ENCODE data around the gene CHST9. TPM values are rescaled to one million over a fixed set of nuclear protein-coding genes. Genes with fewer than 3 reads are reported as not detected.
A peak's percentile ranks its signal among the peaks of the same experiment; 100 is the strongest.

Gene CHST9
- polyA plus RNA-seq, 3 donors, result not detected

DNA sequence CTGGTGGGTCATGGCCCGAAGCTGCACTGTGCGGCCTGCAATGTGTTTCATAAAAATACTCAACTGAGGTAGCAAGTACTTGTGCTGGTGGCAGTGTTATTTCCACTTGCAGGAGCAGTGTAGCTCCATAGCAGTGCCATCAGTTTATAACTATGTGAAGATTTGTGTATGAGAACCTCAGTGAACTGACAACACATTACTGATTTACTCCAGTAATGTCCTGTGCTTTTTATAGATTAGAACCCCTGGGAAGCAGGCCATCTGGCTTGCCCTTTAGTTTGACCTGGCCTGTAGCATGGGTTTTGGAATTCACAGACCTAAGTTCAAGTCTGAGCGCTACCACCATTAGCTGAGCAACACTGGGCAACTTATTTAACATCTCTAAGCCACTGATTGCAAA, 219.9 kb downstream of the CHST9 start:
- H3K27ac Mint-ChIP-seq, result no peak overlapping the region
- intact Hi-C loops (cut with micrococcal nuclease), result no loop called here
- H3K4me3 ChIP-seq (replicated peaks in 1 of 3; ENCODE audit: low read depth in 2 of 3, low read length in 3 of 3), result no peak overlapping the region
- peaks cover 0 to 2% (median 0%) of the 10 kb centered on the region in 7 donors for H3K9me3 Mint-ChIP-seq
- H3K9me3 ChIP-seq (replicated peaks in 1 of 2; ENCODE audit: control insufficient read depth in 1 of 2, insufficient read depth in 1 of 2, low read length in 2 of 2), result no peaks in the 10 kb centered on the region
- H3K4me1 Mint-ChIP-seq, result no peaks in the 10 kb centered on the region
- no peak overlapping the region for H3K4me3 Mint-ChIP-seq
- H3K4me2 ChIP-seq (replicated peaks; ENCODE audit: extremely low read depth, low read length, poor library complexity, severe bottlenecking), result no peak overlapping the region
- peaks cover 0 to 3% (median 3%) of the 10 kb centered on the region in 3 donors for H3K27me3 Mint-ChIP-seq (ENCODE audit: low read depth in 3 of 3)
- no peak overlapping the region for H3K9ac ChIP-seq (ENCODE audit: insufficient read depth, low read length, poor library complexity, severe bottlenecking)
- TF ChIP-seq, protein P1, sequence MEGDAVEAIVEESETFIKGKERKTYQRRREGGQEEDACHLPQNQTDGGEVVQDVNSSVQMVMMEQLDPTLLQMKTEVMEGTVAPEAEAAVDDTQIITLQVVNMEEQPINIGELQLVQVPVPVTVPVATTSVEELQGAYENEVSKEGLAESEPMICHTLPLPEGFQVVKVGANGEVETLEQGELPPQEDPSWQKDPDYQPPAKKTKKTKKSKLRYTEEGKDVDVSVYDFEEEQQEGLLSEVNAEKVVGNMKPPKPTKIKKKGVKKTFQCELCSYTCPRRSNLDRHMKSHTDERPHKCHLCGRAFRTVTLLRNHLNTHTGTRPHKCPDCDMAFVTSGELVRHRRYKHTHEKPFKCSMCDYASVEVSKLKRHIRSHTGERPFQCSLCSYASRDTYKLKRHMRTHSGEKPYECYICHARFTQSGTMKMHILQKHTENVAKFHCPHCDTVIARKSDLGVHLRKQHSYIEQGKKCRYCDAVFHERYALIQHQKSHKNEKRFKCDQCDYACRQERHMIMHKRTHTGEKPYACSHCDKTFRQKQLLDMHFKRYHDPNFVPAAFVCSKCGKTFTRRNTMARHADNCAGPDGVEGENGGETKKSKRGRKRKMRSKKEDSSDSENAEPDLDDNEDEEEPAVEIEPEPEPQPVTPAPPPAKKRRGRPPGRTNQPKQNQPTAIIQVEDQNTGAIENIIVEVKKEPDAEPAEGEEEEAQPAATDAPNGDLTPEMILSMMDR (IDR thresholded peaks at IDR 0.05), result no peak
- H3K4me1 ChIP-seq (ENCODE audit: control insufficient read depth in 1 of 2, insufficient read depth in 2 of 2, low read length in 2 of 2), result no peaks in the 10 kb centered on the region
- WGBS (ENCODE audit: insufficient coverage), result 83% methylated on average over 1 of the region's 3 CpGs
- no peaks in the 10 kb centered on the region for H3K27me3 ChIP-seq (ENCODE audit: control insufficient read depth in 2 of 2, insufficient read depth in 2 of 2, low read length in 2 of 2)
- H2AFZ ChIP-seq (ENCODE audit: insufficient read depth, low read depth, low read length, poor library complexity, severe bottlenecking), result no peak overlapping the region
- no peaks in the 10 kb centered on the region for H4K20me1 ChIP-seq (ENCODE audit: insufficient read depth, low read length)
- H3K27ac ChIP-seq (ENCODE audit: low read depth in 1 of 2, low read length in 2 of 2), result no peak overlapping the region
- no peaks in the 10 kb centered on the region for H3K79me2 ChIP-seq (ENCODE audit: insufficient read depth, low read length)
- DNase-seq, result no peak
- H3K36me3 Mint-ChIP-seq, result no peaks in the 10 kb centered on the region
- H3K36me3 ChIP-seq (replicated peaks in 1 of 2; ENCODE audit: control insufficient read depth in 1 of 2, insufficient read depth in 2 of 2, low read length in 2 of 2), result no peaks in the 10 kb centered on the region

DNA sequence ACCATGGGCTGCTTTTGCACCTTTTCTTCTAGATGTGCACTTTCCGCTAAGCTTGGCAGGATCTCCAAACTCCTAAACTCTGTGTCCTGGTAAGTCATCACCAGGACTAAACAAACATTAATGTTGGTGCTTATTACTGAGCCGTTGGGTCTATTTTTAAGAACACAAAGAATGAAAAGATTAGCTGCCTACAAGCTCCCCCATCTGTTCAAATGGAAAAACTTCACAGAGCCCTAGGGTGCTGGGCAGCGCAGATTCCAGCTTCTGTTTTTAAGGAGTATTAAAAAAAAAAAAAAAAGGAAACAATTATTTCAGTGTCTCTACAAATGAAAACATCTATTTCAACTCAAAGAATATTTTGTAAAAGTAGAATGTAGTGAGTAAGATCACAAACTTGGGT, 221.8 kb downstream of the CHST9 start:
- H3K27me3 Mint-ChIP-seq (ENCODE audit: low read depth in 3 of 3), result peaks cover 0 to 8% (median 2%) of the 10 kb centered on the region in 3 donors
- Histone ChIP-seq H3K36me3 (replicated peaks in 1 of 2; ENCODE audit: control insufficient read depth in 1 of 2, insufficient read depth in 2 of 2, low read length in 2 of 2) (no peaks in the 10 kb centered on the region), H3K27me3 (ENCODE audit: control insufficient read depth in 2 of 2, insufficient read depth in 2 of 2, low read length in 2 of 2) (no peaks in the 10 kb centered on the region), H3K9me3 (replicated peaks in 1 of 2; ENCODE audit: control insufficient read depth in 1 of 2, insufficient read depth in 1 of 2, low read length in 2 of 2) (no peaks in the 10 kb centered on the region), H4K20me1 (ENCODE audit: insufficient read depth, low read length) (no peaks in the 10 kb centered on the region), H3K9ac (ENCODE audit: insufficient read depth, low read length, poor library complexity, severe bottlenecking) (no peak overlapping the region), H3K4me3 (replicated peaks in 1 of 3; ENCODE audit: low read depth in 2 of 3, low read length in 3 of 3) (no peak overlapping the region), H3K27ac (ENCODE audit: low read depth in 1 of 2, low read length in 2 of 2) (no peak overlapping the region), H3K4me1 (ENCODE audit: control insufficient read depth in 1 of 2, insufficient read depth in 2 of 2, low read length in 2 of 2) (no peaks in the 10 kb centered on the region), H3K79me2 (ENCODE audit: insufficient read depth, low read length) (no peaks in the 10 kb centered on the region), H2AFZ (ENCODE audit: insufficient read depth, low read depth, low read length, poor library complexity, severe bottlenecking) (no peak overlapping the region), H3K4me2 (replicated peaks; ENCODE audit: extremely low read depth, low read length, poor library complexity, severe bottlenecking) (no peak overlapping the region)
- no peak overlapping the region for H3K4me3 Mint-ChIP-seq
- H3K27ac Mint-ChIP-seq, result peak overlapping the region in 1 of 7 donors; percentile 22
- peaks cover 0 to 2% (median 0%) of the 10 kb centered on the region in 7 donors for H3K9me3 Mint-ChIP-seq
- TF ChIP-seq, protein P1 (IDR thresholded peaks at IDR 0.05), result no peak
- no CpG with 5 or more reads among the region's 3 CpGs for WGBS (ENCODE audit: insufficient coverage)
- no peaks in the 10 kb centered on the region for H3K4me1 Mint-ChIP-seq
- DNase-seq, result no peak
- intact Hi-C loops (cut with micrococcal nuclease), result no loop called here
- no peaks in the 10 kb centered on the region for H3K36me3 Mint-ChIP-seq
